ENCODE results near the gene PDCD4. TPM values are rescaled to one million over a fixed set of nuclear protein-coding genes. Genes with fewer than 3 reads are reported as not detected.
A peak's percentile ranks its signal among the peaks of the same experiment; 100 is the strongest.

The PDCD4 gene
- total and polyA plus RNA-seq, 2 donors (not counting 3 experiments of a cell fraction or from before 2014, with no cell fraction given), result 14.4 to 47.9 TPM

DNA sequence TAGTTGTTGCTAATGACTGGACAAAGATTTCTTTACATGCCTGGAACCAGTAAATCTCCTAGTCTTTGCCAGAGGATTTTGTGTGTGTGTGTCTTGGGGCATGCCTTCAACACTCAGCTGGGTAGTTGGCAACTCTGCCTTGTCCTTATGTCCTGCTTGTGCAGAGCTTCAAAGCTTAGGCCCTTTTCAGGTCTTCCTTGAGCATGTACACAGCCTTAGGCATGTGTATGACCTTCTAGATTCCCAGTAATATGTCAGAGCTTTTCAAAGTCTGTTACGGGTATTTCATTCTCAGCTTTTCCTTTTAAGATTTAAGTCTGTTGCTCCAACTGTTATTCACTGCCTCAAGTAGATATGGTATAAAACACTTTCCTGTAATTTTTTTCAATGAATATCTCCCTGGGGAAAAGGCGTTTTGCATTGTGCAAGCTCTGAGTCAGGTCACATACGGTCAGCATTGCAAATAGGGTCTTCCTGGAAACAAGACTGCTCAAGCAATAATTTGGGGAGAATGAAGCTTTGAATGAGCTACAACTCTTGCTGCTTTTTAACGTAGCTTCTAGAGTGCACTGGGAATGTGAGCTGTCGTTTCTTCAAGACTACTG, 73.2 kb downstream of the PDCD4 start:
- POLR2A ChIA-PET, result no interaction called here

More for the DNA sequence above, 73.2 kb downstream of the PDCD4 start:
- no peaks in the 10 kb centered on the region for H3K27me3 ChIP-seq (ENCODE audit: control insufficient read depth in 2 of 2, insufficient read depth in 2 of 2, low read length in 2 of 2)
- H3K9ac ChIP-seq (replicated peaks; ENCODE audit: extremely low read depth, insufficient read depth, low read length), result no peak overlapping the region
- no peaks in the 10 kb centered on the region for H3K9me1 ChIP-seq (replicated peaks; ENCODE audit: control insufficient read depth, extremely low read depth, insufficient read depth, low read length)
- dilution Hi-C loops (cut with MboI; ENCODE audit: extremely low pct_ligation_motif_present, low sequenced_read_pairs), result no loop called here
- CTCF ChIA-PET, result interaction anchor here (1.1 to 2.3 kb wide), 3 partner anchors 9 to 26 kb away, joined by 3 to 5 read pairs (median 4); no protein-coding TSS in a partner anchor
- DNase-seq (ENCODE audit: low read depth, low spot score), result peak; percentile 16
- peaks cover 62% of the 10 kb centered on the region for H3K79me2 ChIP-seq (ENCODE audit: control insufficient read depth, insufficient read depth, low read length)
- peaks cover 9% of the 10 kb centered on the region for H4K20me1 ChIP-seq (replicated peaks; ENCODE audit: control insufficient read depth, extremely low read depth, insufficient read depth, low read length)
- BruUV-seq (replicated peaks), result no TSS peak
- H3K4me2 ChIP-seq (ENCODE audit: insufficient read depth, low read length), result no peak overlapping the region
- H3K4me1 ChIP-seq (ENCODE audit: control insufficient read depth, extremely low read depth, insufficient read depth, low read length), result no peaks in the 10 kb centered on the region
- no peak overlapping the region for H3K4me3 ChIP-seq (replicated peaks in 1 of 3; ENCODE audit: insufficient read depth in 1 of 3, low read depth in 1 of 3, low read length in 3 of 3)
- H2AFZ ChIP-seq (ENCODE audit: low read depth, low read length), result no peak overlapping the region
- no peak for TF ChIP-seq JUN (IDR thresholded peaks at IDR 0.05; ENCODE audit: borderline replicate concordance, insufficient read depth, insufficient read length, low read depth)
- TF ChIP-seq, protein P1, sequence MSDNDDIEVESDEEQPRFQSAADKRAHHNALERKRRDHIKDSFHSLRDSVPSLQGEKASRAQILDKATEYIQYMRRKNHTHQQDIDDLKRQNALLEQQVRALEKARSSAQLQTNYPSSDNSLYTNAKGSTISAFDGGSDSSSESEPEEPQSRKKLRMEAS (IDR thresholded peaks at IDR 0.05; ENCODE audit: insufficient read depth, insufficient read length), result no peak
- no peak for TF ChIP-seq FOS (IDR thresholded peaks at IDR 0.05; ENCODE audit: borderline replicate concordance, insufficient read depth, low read length)
- no peak for TF ChIP-seq POLR2A (IDR thresholded peaks at IDR 0.05; ENCODE audit: low read depth, low read length)
- TF ChIP-seq, protein P2, sequence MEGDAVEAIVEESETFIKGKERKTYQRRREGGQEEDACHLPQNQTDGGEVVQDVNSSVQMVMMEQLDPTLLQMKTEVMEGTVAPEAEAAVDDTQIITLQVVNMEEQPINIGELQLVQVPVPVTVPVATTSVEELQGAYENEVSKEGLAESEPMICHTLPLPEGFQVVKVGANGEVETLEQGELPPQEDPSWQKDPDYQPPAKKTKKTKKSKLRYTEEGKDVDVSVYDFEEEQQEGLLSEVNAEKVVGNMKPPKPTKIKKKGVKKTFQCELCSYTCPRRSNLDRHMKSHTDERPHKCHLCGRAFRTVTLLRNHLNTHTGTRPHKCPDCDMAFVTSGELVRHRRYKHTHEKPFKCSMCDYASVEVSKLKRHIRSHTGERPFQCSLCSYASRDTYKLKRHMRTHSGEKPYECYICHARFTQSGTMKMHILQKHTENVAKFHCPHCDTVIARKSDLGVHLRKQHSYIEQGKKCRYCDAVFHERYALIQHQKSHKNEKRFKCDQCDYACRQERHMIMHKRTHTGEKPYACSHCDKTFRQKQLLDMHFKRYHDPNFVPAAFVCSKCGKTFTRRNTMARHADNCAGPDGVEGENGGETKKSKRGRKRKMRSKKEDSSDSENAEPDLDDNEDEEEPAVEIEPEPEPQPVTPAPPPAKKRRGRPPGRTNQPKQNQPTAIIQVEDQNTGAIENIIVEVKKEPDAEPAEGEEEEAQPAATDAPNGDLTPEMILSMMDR (IDR thresholded peaks at IDR 0.05; ENCODE audit: extremely low read depth in 1 of 2, insufficient read depth in 1 of 2, low read depth in 1 of 2, low read length in 2 of 2), result no peak
- no peak for TF ChIP-seq MYC (IDR thresholded peaks at IDR 0.05; ENCODE audit: low read depth, low read length)
- TF ChIP-seq POLR2AphosphoS5 (IDR thresholded peaks at IDR 0.05; ENCODE audit: insufficient read depth, low read depth, low read length), result no peak
- no peak for TF ChIP-seq EZH2 (IDR thresholded peaks at IDR 0.05; ENCODE audit: borderline replicate concordance, low read depth, low read length, severe bottlenecking)
- TF ChIP-seq GATA2 (IDR thresholded peaks at IDR 0.05; ENCODE audit: insufficient read depth, insufficient read length, low read depth, low read length), result no peak
- H3K9me3 ChIP-seq (replicated peaks; ENCODE audit: control insufficient read depth, insufficient read depth, low read length), result no peaks in the 10 kb centered on the region
- intact Hi-C loops (cut with micrococcal nuclease), result no loop called here
- H3K27ac ChIP-seq (ENCODE audit: insufficient read depth, low read depth, low read length), result no peak overlapping the region
- H3K36me3 ChIP-seq (ENCODE audit: control insufficient read depth in 2 of 2, extremely low read depth in 1 of 2, insufficient read depth in 2 of 2, low read length in 2 of 2), result no peaks in the 10 kb centered on the region
- no peak for FAIRE-seq

All from endothelial cell of umbilical vein (primary cell).